Lung (tissue), 12 donors: ENCODE results near the gene SFXN5. TPM values are rescaled to one million over a fixed set of nuclear protein-coding genes. Genes with fewer than 3 reads are reported as not detected.

ENCODE experiments used
- ATAC-seq: fragments of 200-7000 bp; cut with Tn5 transposase; one replicate; pipeline ENCODE4 v1.9.1; 2020; ENCODE audit warnings: moderate number of reproducible peaks; ENCODE audit not compliant: insufficient read depth, low FRiP score
- DNase-seq, 3 donors: peaks; one replicate each; pipeline ENCODE4 v3.0.0-alpha.2; 2013 to 2017
- H3K27ac ChIP-seq, 2 donors: one replicate each; pipeline ENCODE4 v1.5.1; 2013; ENCODE audit warnings: mild to moderate bottlenecking in 2 of 2, moderate library complexity in 2 of 2, control low read depth in 1 of 2, inconsistent platforms in 1 of 2, low read depth in 1 of 2, low read length in 1 of 2
- H3K27me3 ChIP-seq, 3 donors: one replicate each; pipeline ENCODE4 v1.5.1; 2013; ENCODE audit warnings: low read length in 2 of 3; ENCODE audit not compliant: control insufficient read depth in 3 of 3, insufficient read depth in 3 of 3
- H3K36me3 ChIP-seq, 4 donors: one replicate each; pipeline ENCODE4 v1.5.1; 2013; ENCODE audit warnings: low read length in 4 of 4, mild to moderate bottlenecking in 1 of 4, moderate library complexity in 1 of 4; ENCODE audit not compliant: control insufficient read depth in 4 of 4, insufficient read depth in 4 of 4
- H3K4me1 ChIP-seq, 5 donors: one replicate each; pipeline ENCODE4 v1.5.1; 2013; ENCODE audit warnings: low read length in 5 of 5, mild to moderate bottlenecking in 2 of 5, moderate library complexity in 1 of 5; ENCODE audit not compliant: control insufficient read depth in 5 of 5, insufficient read depth in 5 of 5
- H3K4me3 ChIP-seq: one replicate; pipeline ENCODE4 v1.5.1; 2013; ENCODE audit warnings: mild to moderate bottlenecking, control low read depth, moderate library complexity
- H3K9ac ChIP-seq, 2 donors: one replicate each; pipeline ENCODE4 v1.5.1; 2013; ENCODE audit warnings: low read length in 2 of 2, control low read depth in 1 of 2; ENCODE audit not compliant: insufficient read depth in 1 of 2
- H3K9me3 ChIP-seq, 4 donors: one replicate each; pipeline ENCODE4 v1.5.1; 2013; ENCODE audit warnings: low read length in 3 of 4, mild to moderate bottlenecking in 1 of 4, moderate library complexity in 1 of 4; ENCODE audit not compliant: control insufficient read depth in 4 of 4, insufficient read depth in 3 of 4
- CTCF ChIP-seq: IDR thresholded peaks from 2 replicates; pipeline ENCODE4 v1.5.1; 2012; ENCODE audit warnings: mild to moderate bottlenecking; ENCODE audit errors: control extremely low read depth, extremely low read depth
- WGBS, 2 donors: extraction: QIAGEN DNeasy Blood & Tissue Kit; methylation state at CpG; one replicate each; pipeline ENCODE4 v1.1.7; 2013; 5-methylcytosine and 5-hydroxymethylcytosine counted together
- polyA plus RNA-seq, 2 donors: library from polyadenylated mRNA; stranded (reverse); fragments of 200-250 nt; gene quantifications; one replicate each; pipeline ENCODE4 v1.2.1, GENCODE V29; 2013
- total RNA-seq, 2 donors: library from RNA; depleted of rRNA in 1 of 2; stranded (reverse); fragments of >200 nt in 1 of 2; gene quantifications; one replicate each; pipeline ENCODE4 v1.2.1, GENCODE V29; 2014 to 2021
- donor health status: control.
- donor health status: control.
- donor health status: Bipolar disorder and iron deficiency.
- donor health status: healthy.
- donor health status: DM: yes; HTN: yes; CAD: no.

Gene SFXN5
- total and polyA plus RNA-seq, 4 donors = 8.3 to 15.6 (median 9.6) TPM

GRCh38 chr2:73009177-73009839, 62.2 kb downstream of the SFXN5 start:
- H3K27me3 ChIP-seq = no peaks in the 10 kb centered on the region
- TF ChIP-seq CTCF = no peak
- H3K4me3 ChIP-seq = no peak overlapping the region
- peaks cover 0 to 3% (median 0%) of the 10 kb centered on the region in 4 donors for H3K9me3 ChIP-seq
- DNase-seq (no peak), ATAC-seq (no peak)
- H3K9ac ChIP-seq = no peak overlapping the region
- H3K27ac ChIP-seq = no peak overlapping the region
- peaks cover 0 to 6% (median 0%) of the 10 kb centered on the region in 4 donors for H3K36me3 ChIP-seq
- 95 to 96% methylated on average over 7 of the region's 7 CpGs for WGBS, 2 donors
- no peaks in the 10 kb centered on the region for H3K4me1 ChIP-seq

GRCh38 chr2:73008766-73009135, 62.8 kb downstream of the SFXN5 start:
- DNase-seq (no peak), ATAC-seq (no peak)
- Histone ChIP-seq H3K36me3 (peaks cover 0 to 6% (median 0%) of the 10 kb centered on the region in 4 donors), H3K27ac (no peak overlapping the region), H3K9ac (no peak overlapping the region), H3K9me3 (peaks cover 0 to 3% (median 0%) of the 10 kb centered on the region in 4 donors), H3K27me3 (no peaks in the 10 kb centered on the region), H3K4me1 (no peaks in the 10 kb centered on the region), H3K4me3 (no peak overlapping the region)
- WGBS, 2 donors = 94 to 97% methylated on average over 9 of the region's 9 CpGs
- TF ChIP-seq CTCF = no peak

- DNase-seq (no peak), ATAC-seq (no peak)
- Histone ChIP-seq H3K9me3 (peaks cover 0 to 3% (median 0%) of the 10 kb centered on the region in 4 donors), H3K4me1 (no peaks in the 10 kb centered on the region), H3K4me3 (no peak overlapping the region), H3K27ac (no peak overlapping the region), H3K27me3 (no peaks in the 10 kb centered on the region), H3K36me3 (peaks cover 0 to 6% (median 0%) of the 10 kb centered on the region in 4 donors), H3K9ac (no peak overlapping the region)
- 95 to 96% methylated on average over 21 of the region's 21 CpGs for WGBS, 2 donors
- TF ChIP-seq CTCF = no peak
These were observed 63.3 kb downstream of the SFXN5 start for GRCh38 chr2:73007991-73008765.
